KMS-11 (cell line): ENCODE measurements around the gene UBE2L6.
A peak's percentile ranks its signal among the peaks of the same experiment; 100 is the strongest.

Source experiments
- H2AFZ ChIP-seq: fragments of 200-600 bp; sonication (generic); 2 replicates; pipeline ENCODE4 v1.6.1; 2016; ENCODE audit warnings: antibody characterized with exemption, mixed run types, low read depth
- H3K27ac ChIP-seq: fragments of 200-600 bp; sonication (generic); 2 replicates; pipeline ENCODE4 v1.6.1; 2016; ENCODE audit warnings: mild to moderate bottlenecking, mixed run types
- H3K27me3 ChIP-seq: fragments of 200-600 bp; sonication (generic); 2 replicates; pipeline ENCODE4 v1.6.1; 2017; ENCODE audit warnings: mild to moderate bottlenecking, low read depth, mixed run types, moderate library complexity; ENCODE audit not compliant: insufficient read depth
- H3K36me3 ChIP-seq: fragments of 200-600 bp; sonication (generic); 2 replicates; pipeline ENCODE4 v1.6.1; 2017; ENCODE audit warnings: mild to moderate bottlenecking, mixed run types; ENCODE audit not compliant: insufficient read depth
- H3K4me1 ChIP-seq: fragments of 200-600 bp; sonication (generic); 2 replicates; pipeline ENCODE4 v1.6.1; 2016; ENCODE audit warnings: mild to moderate bottlenecking, low read depth, mixed run types; ENCODE audit not compliant: poor library complexity, severe bottlenecking
- H3K4me2 ChIP-seq: fragments of 200-600 bp; sonication (generic); 2 replicates; pipeline ENCODE4 v1.7.0; 2016; ENCODE audit warnings: mild to moderate bottlenecking, mixed run types
- H3K4me3 ChIP-seq: fragments of 200-600 bp; sonication (generic); IDR thresholded peaks from 2 replicates; pipeline ENCODE4 v1.6.1; 2017; ENCODE audit warnings: low read depth, low read length, mixed read lengths; ENCODE audit not compliant: insufficient read depth
- H3K79me2 ChIP-seq: fragments of 200-600 bp; sonication (generic); 2 replicates; pipeline ENCODE4 v1.6.1; 2016; ENCODE audit warnings: low read depth, mixed run types; ENCODE audit not compliant: insufficient read depth
- H3K9ac ChIP-seq: fragments of 200-600 bp; sonication (generic); 2 replicates; pipeline ENCODE4 v1.6.1; 2016; ENCODE audit warnings: mild to moderate bottlenecking, mixed run types
- H4K20me1 ChIP-seq: fragments of 200-600 bp; sonication (generic); 2 replicates; pipeline ENCODE4 v1.6.1; 2016; ENCODE audit warnings: mild to moderate bottlenecking, mixed run types; ENCODE audit not compliant: insufficient read depth
- TF ChIP-seq, protein P1 (sequence below): fragments of 200-600 bp; sonication (generic); conservative IDR thresholded peaks from 2 replicates; pipeline ENCODE4 v1.6.1; 2017; ENCODE audit warnings: low read depth, mild to moderate bottlenecking, antibody characterized with exemption, low read length, moderate library complexity, mixed read lengths

Gene UBE2L6

GRCh38 chr11:57529012-57529411, 38.5 kb downstream of the UBE2L6 start:
- H3K27me3 ChIP-seq: no peaks in the 10 kb centered on the region
- no peaks in the 10 kb centered on the region for H4K20me1 ChIP-seq
- no peak overlapping the region for H3K27ac ChIP-seq
- H3K4me1 ChIP-seq: peaks cover 26% of the 10 kb centered on the region
- TF ChIP-seq, protein P1, sequence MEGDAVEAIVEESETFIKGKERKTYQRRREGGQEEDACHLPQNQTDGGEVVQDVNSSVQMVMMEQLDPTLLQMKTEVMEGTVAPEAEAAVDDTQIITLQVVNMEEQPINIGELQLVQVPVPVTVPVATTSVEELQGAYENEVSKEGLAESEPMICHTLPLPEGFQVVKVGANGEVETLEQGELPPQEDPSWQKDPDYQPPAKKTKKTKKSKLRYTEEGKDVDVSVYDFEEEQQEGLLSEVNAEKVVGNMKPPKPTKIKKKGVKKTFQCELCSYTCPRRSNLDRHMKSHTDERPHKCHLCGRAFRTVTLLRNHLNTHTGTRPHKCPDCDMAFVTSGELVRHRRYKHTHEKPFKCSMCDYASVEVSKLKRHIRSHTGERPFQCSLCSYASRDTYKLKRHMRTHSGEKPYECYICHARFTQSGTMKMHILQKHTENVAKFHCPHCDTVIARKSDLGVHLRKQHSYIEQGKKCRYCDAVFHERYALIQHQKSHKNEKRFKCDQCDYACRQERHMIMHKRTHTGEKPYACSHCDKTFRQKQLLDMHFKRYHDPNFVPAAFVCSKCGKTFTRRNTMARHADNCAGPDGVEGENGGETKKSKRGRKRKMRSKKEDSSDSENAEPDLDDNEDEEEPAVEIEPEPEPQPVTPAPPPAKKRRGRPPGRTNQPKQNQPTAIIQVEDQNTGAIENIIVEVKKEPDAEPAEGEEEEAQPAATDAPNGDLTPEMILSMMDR: no peak
- peaks cover 19% of the 10 kb centered on the region for H3K79me2 ChIP-seq
- peak overlapping the region; percentile 77 for H3K4me2 ChIP-seq
- H2AFZ ChIP-seq: no peak overlapping the region
- H3K9ac ChIP-seq: peak overlapping the region; percentile 8; the same call in 1 of the 2 replicates
- H3K4me3 ChIP-seq: no peak overlapping the region
- no peaks in the 10 kb centered on the region for H3K36me3 ChIP-seq

DNA sequence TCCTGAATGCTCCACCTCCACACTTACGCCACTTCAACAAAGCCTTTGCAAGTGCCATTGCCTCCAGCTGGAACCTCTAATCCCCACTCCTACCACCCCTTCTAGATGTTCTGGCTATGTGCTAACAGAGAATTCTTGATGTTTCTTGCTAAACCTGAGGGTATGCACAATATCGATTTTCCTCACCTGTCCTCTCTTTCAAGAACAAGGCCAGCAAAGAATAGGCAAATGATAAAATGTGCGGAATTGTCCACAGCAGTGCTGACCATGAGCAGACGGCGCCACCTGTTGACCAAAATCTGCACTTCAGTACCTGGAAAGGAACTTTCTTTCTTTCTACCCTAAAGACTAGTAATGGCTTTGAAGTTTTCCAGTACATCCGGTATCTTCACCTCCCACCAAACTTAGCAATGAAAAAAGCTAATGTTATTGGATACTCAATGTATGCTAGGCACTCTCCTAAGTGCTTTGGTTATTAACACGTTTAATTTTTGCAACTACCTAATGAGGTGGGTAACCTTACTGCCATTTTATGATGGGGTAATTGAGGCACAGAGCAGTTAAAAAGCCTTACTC, 40.3 kb downstream of the UBE2L6 start:
- Histone ChIP-seq H3K79me2 (peaks cover 19% of the 10 kb centered on the region), H3K4me2 (no peak overlapping the region), H3K27me3 (no peaks in the 10 kb centered on the region), H2AFZ (no peak overlapping the region), H3K36me3 (no peaks in the 10 kb centered on the region), H3K4me3 (no peak overlapping the region), H3K9ac (no peak overlapping the region), H3K27ac (no peak overlapping the region), H4K20me1 (no peaks in the 10 kb centered on the region), H3K4me1 (peaks cover 26% of the 10 kb centered on the region)
- TF ChIP-seq, protein P1: peak; percentile 95

- no peak overlapping the region for H3K4me2 ChIP-seq
- no peaks in the 10 kb centered on the region for H3K36me3 ChIP-seq
- H3K4me1 ChIP-seq: peaks cover 10% of the 10 kb centered on the region
- no peaks in the 10 kb centered on the region for H3K79me2 ChIP-seq
- TF ChIP-seq, protein P1: no peak
- no peaks in the 10 kb centered on the region for H4K20me1 ChIP-seq
- H3K4me3 ChIP-seq: no peak overlapping the region
- no peaks in the 10 kb centered on the region for H3K27me3 ChIP-seq
- no peak overlapping the region for H2AFZ ChIP-seq
- H3K9ac ChIP-seq: no peak overlapping the region
- no peak overlapping the region for H3K27ac ChIP-seq
These were observed 44.1 kb downstream of the UBE2L6 start for GRCh38 chr11:57523419-57523818.

- Histone ChIP-seq H3K9ac (no peak overlapping the region), H3K4me1 (peaks cover 8% of the 10 kb centered on the region), H4K20me1 (no peaks in the 10 kb centered on the region), H3K79me2 (no peaks in the 10 kb centered on the region), H3K36me3 (no peaks in the 10 kb centered on the region), H2AFZ (no peak overlapping the region), H3K27me3 (no peaks in the 10 kb centered on the region), H3K27ac (no peak overlapping the region), H3K4me2 (no peak overlapping the region), H3K4me3 (no peak overlapping the region)
- TF ChIP-seq, protein P1: no peak
These were observed 46.4 kb downstream of the UBE2L6 start for GRCh38 chr11:57521116-57521515.
